ENCODE data around the gene EPB41. TPM values are rescaled to one million over a fixed set of nuclear protein-coding genes. Genes with fewer than 3 reads are reported as not detected.

EPB41 gene
- polyA plus RNA-seq, 3 donors: 49.9 to 60.8 (median 60.1) TPM

- no peak for DNase-seq
Measured at GRCh38 chr1:28888915-28889314, 25.5 kb upstream of the EPB41 start.

GRCh38 chr1:28889357-28889756 is 25.0 kb upstream of the EPB41 start:
- DNase-seq: no peak

GRCh38 chr1:28890435-28890834 is 23.9 kb upstream of the EPB41 start:
- no peak for DNase-seq

DNA sequence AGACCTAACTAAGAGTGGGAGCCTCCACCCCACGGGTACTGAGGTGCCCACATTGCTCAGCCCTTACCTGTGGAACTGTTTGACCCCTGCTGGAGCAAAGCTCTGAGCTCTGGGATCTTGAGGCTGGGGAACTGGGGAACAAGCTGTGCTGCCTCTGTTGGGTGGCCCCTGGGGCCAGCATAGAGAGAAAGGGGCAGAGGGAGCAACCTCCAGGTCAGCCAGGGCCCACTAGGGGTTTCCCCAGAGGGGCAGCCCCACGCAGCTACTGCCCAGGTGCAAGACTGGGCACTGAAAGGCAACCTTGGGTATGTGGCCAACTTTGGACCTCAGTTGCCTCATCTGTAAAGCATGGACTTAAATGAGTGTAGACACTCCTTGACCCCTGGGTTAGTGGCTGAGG is 23.5 kb upstream of the EPB41 start:
- no peak for DNase-seq

DNA sequence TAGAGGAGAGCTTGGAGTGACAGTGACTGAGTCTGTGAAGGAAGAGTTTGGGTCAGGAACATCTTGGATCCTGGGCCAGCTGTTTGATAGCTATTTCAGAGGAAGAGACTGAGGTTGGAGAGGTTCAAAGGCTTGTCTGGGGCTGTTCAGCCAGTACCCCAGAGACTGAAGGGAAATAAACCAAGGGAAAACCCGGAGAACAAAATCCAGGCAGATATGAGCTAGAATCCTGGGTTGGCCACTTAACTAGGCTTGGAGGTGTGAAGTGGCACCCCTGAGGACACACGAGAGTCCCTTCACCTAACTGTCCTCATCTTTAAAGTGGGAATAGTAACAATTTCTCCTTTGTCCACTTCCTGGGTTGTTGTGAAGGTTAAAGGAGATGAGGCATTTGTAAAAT is 23.1 kb upstream of the EPB41 start:
- no peak for DNase-seq

DNA sequence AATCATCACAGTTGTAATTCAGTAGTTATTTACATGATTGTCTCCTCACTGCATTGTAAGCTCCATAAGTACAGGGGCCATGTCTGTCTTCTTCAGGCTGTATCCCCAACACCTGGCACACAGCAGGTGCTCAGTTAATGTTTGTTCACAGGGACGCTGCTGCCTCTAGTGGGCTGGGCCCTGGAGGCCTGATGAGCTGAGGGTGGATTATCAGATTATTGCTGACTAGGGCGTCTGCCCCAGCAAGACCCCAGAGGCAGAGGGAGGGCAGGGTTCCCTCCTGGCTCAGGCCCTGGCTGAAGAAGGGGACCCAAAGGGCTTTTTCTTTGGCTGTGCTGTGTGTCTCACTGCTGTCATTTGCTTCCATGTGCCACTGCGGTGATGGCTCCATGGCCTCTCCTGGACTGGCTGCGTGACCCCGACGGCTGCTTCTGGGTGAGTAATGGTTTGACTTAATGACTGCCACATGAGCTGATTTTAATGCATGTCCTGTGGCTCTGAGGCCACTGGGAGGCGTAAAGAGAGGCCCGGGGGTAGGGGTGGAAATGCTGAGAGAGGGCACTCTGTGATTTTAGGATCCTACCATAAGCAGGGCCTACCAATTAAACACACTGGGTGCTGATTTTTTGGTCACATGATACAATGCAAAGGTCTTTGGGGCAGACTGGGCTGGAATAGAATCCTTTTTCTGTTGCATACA is 20.8 kb upstream of the EPB41 start:
- DNase-seq: no peak

DNA sequence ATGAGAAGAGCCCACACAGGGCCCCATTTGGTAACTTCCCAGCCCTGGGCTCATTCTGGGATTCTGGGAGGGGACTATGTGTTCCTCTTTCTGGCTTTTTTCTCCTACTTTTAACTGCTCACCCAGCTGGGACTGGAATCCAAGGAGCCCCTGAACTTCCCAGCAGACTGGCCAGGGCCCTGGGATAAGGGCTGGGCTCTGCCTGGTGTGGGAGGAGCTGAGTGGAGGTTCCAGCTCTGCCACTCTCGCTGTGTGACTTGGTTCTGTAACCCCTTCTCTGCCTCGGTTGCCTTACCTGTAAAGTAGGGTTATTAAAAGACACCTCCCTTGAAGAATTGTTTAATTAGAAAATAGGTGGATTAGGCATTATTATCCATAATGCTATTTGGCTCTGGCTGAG is 19.6 kb upstream of the EPB41 start:
- DNase-seq: no peak

DNA sequence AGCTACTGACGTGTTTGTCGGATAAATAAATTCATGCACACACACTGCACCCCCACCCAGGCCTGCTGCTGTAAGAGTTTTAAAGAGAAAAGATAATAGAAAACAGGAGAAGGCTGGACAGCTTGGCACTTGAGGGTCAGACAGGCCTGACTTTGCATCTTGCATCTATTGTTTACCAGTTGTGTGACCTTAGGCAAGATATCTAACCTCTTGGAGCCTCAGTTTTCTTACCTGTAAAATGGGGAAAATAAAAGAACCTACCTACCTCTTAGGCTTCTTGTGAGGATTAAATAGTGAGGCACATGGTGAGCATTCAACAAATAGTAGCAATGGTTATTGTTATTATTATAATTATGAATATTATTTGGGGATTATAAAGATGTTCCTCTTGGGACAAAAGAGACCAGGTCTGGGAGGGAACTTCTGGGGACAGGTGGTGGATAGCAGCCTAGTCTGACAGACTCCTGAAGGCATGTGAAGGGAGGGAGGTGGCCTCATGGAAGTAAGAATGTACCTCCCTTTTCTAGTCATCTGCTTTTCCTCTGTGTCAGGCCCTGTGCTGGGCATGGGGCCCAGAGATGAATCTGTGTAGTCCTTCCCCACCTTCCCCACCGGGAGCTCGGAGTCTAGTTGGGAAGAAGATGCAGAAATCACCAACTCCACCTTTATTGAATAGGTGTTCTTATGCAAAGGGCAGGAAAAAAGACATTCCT is 18.3 kb upstream of the EPB41 start:
- no peak for DNase-seq

DNA sequence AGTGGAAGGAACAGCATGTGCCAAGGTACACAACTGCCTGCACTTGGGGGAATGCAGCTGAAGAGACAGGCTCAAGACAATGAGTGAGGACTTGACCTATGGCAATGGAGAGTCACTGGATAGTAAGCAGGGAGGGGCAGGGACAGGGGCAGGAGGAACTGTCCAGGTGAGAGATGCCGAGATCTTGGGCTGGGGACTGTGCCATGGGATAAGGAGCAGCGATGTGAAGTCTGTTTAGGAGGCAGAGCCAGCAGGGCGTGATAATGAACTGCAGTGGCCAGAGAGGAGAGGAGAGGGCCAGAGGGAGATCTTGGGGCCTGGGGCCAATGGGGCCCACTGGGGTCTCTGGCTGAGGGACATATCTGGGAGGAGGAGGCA is 17.8 kb upstream of the EPB41 start:
- no peak for DNase-seq

DNA sequence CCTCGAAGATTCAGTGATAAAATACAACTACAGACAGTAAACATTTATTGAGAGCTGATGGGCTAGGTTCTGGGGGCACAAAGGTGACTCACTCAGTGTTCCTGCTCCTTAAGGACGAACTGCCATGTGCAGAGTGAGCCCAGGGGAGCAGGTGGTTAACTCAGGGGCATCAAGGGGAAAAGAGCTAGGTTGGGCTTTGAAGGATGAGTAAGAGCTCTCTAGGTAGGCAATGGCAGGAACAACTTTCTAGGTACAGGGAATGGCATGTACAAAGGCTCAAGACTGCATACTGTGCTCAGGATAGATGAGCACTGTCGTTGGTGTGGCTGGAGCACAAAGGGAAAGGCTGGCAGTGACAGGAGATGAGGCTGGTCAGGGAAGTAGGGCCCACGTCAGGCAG is 16.6 kb upstream of the EPB41 start:
- no peak for DNase-seq

- DNase-seq: no peak
Measured at GRCh38 chr1:28898405-28898881, 15.9 kb upstream of the EPB41 start.

GRCh38 chr1:28899267-28899666 is 15.1 kb upstream of the EPB41 start:
- no peak for DNase-seq

DNA sequence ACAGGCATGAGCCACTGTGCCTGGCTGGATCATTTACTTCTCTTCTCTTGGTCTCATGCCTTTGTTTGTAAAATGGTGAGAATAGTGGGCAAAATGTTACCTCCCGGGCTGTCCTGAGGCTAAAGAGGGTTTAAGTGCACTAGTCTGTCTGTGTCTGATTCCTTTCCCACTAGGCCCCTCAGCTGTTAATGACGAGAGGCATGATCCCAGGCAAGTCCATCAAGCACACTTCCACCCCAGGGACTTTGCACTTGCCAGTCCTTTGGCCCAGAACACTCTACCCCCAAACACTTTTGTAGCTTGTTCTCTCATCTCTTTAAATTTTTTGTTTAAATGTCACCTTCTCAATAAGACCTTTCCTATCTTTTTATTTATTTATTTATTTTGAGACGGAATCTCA is 13.8 kb upstream of the EPB41 start:
- DNase-seq: no peak

DNA sequence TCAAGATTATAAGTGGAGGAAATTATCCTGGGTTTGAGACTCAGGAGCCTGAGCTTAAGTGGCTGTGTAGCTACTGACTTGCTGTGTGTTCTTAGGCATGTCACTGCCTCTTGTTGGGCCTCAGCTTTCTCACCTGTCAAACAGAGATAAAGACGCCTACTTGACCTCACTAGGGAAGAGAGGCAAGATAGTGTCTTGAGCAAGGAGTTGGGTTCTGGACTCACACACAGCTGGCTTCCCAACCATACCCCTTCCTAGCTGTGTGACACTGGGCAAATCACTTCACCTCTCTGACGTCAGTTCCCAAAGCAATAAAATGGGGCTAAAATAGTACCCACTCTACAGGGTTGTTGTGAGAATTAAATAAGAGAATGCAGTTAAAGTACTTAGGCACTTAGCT is 11.6 kb upstream of the EPB41 start:
- no peak for DNase-seq

GRCh38 chr1:28905921-28906666 is 8.3 kb upstream of the EPB41 start:
- no peak for DNase-seq

DNA sequence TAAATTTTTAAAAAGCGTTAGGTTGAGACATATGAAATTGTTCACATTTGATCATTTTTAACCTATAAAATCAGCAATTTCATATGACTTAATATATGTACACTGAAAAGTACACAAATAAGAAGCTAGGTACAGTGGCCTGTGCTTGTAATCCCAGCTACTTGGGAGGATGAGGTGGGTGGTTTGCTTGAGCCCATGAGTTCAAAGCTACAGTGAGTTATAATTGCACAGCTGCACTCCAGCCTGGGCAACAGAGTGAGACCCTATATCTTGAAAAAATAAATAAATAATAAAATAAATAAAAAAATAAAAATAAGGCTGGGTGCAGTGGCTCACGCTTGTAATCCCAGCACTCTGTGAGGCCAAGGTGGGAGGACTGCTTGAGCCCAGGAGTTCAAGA is 5.2 kb upstream of the EPB41 start:
- no peak for DNase-seq

- DNase-seq: no peak
Measured at GRCh38 chr1:28910379-28911115, 3.8 kb upstream of the EPB41 start.

- no peak for DNase-seq
Measured at GRCh38 chr1:28913786-28914227, 562 bp upstream of the EPB41 start.

DNA sequence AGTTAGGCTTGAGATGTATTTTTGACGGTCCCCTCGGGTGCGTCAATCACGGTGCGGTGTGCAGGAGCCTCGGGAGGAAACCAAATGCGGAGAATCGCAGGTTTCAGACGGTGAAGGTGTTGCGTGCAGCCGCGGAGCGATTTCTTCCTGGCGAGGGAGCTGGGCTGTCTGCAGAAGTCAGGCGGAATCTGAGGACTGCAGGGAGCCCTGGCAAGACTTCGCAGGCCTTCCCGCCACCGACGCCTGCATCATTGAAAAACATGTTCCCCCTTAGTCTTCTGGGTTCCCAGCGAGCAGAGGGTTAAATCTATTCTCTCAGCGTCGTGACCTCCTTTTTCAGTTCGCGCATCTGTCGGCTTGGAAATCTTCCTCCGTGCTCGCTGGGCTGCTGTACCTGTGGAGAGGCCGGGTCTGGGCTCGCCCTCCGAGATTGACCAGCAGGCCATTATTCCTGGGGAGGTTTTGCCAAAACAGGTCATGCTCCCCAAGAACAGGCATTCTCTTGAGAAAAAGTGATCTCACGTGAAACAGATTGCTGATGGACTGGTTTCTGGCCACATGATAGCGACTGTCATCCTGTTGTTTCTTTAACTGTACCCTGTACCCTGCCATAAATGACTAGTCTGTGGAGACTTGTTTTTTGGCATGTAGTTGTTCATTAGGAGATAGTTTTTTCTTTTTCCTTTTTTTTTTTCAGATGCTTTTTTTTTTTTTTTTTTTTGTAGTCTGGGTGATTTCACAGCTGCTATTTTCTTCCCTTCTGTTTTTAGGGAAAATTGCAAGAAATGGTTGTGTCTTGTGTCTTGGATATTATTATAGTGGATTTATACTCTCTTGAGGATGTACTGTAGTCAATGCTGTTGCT is 894 bp downstream of the EPB41 start:
- DNase-seq: peak; percentile 46

GRCh38 chr1:28917757-28918118 is 3.4 kb downstream of the EPB41 start:
- no peak for DNase-seq

DNA sequence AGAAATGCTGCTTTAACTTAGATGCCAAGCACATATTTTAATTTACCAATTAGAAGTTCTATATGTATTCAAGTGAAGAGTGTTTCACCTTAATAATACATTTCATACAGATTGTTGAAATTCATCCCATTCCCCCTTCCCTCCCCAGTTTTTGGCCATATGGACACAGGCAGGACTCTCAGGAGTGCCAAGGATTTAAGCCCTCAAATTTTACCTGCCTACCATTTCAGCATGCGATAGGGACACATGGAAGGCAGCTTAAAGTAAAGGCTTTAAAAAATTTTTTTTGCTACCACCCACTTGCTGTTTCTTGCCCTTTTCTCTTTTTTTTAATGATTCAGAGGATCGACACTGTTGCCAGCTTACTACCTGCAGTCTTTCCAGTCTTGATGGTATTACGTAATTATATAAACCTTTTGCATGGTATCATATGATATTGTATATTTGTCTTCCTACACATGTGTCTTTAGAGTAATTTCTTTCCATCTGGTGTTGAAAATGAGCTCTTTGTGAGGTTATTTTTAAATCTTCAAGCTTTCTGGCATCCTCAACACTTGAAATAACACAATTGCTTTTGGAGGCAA is 7.0 kb downstream of the EPB41 start:
- DNase-seq: no peak
